ENCODE measurements around the gene SIAH1.

DNA sequence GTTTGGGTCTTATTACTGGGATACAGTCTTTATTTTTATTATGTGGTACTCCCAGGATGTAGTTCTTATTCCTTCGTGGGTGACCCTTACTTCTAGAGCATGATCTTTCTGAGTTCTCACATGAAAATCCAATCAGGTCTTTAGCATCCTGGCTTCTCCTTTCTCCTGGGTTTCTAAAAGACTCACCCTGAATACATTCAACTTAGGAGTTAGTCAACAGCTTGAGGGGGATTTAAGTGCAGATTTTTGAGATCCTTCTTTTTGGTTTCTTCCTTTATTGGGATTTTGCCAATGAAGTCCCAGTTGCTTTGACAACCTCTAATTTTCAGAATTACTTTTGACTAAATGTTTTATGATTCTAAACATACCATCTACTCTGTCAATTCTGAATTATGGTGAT, 68.2 kb downstream of the SIAH1 start:
- TF ChIP-seq POLR2A (IDR thresholded peaks at IDR 0.05) (no peak), EP300 (IDR thresholded peaks at IDR 0.05) (no peak)
- TF ChIP-seq, protein P1, sequence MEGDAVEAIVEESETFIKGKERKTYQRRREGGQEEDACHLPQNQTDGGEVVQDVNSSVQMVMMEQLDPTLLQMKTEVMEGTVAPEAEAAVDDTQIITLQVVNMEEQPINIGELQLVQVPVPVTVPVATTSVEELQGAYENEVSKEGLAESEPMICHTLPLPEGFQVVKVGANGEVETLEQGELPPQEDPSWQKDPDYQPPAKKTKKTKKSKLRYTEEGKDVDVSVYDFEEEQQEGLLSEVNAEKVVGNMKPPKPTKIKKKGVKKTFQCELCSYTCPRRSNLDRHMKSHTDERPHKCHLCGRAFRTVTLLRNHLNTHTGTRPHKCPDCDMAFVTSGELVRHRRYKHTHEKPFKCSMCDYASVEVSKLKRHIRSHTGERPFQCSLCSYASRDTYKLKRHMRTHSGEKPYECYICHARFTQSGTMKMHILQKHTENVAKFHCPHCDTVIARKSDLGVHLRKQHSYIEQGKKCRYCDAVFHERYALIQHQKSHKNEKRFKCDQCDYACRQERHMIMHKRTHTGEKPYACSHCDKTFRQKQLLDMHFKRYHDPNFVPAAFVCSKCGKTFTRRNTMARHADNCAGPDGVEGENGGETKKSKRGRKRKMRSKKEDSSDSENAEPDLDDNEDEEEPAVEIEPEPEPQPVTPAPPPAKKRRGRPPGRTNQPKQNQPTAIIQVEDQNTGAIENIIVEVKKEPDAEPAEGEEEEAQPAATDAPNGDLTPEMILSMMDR (IDR thresholded peaks at IDR 0.05), result no peak
